Ectodermal cell (in vitro differentiated cells): ENCODE data around the gene SERPINE1.
A peak's percentile ranks its signal among the peaks of the same experiment; 100 is the strongest.

ENCODE experiments used
- H3K27ac ChIP-seq: 2 replicates; pipeline ENCODE4 v1.7.0; 2013; ENCODE audit warnings: mild to moderate bottlenecking, low read depth, low read length; ENCODE audit not compliant: insufficient read depth, poor library complexity, severe bottlenecking
- H3K27me3 ChIP-seq: 2 replicates; pipeline ENCODE4 v1.7.0; 2013; ENCODE audit warnings: mild to moderate bottlenecking, low read length; ENCODE audit not compliant: insufficient read depth, control insufficient read depth, poor library complexity, severe bottlenecking
- H3K36me3 ChIP-seq: one replicate; pipeline ENCODE4 v1.7.0; 2013; ENCODE audit warnings: low read length; ENCODE audit not compliant: control insufficient read depth, insufficient read depth
- H3K4me1 ChIP-seq: one replicate; pipeline ENCODE4 v1.7.0; 2013; ENCODE audit warnings: low read length; ENCODE audit not compliant: control insufficient read depth, insufficient read depth
- H3K4me3 ChIP-seq: 2 replicates; pipeline ENCODE4 v1.7.0; 2013; ENCODE audit warnings: low read depth, low read length, control low read depth; ENCODE audit not compliant: insufficient read depth
- H3K9me3 ChIP-seq: 2 replicates; pipeline ENCODE4 v1.7.0; 2013; ENCODE audit warnings: mild to moderate bottlenecking, low read length, moderate library complexity; ENCODE audit not compliant: control insufficient read depth
- WGBS, 2 experiments: methylation state at CpG; one replicate each; pipeline ENCODE4 v1.1.7; 2013; ENCODE audit warnings: missing lambda C conversion rate in 2 of 2; 5-methylcytosine and 5-hydroxymethylcytosine counted together

SERPINE1 gene

GRCh38 chr7:101179117-101179516 is 52.2 kb downstream of the SERPINE1 start:
- Histone ChIP-seq H3K9me3 (no peaks in the 10 kb centered on the region), H3K4me3 (peak overlapping the region; percentile 39), H3K27ac (no peak overlapping the region), H3K4me1 (peaks cover 13% of the 10 kb centered on the region), H3K36me3 (no peaks in the 10 kb centered on the region), H3K27me3 (peaks cover 74% of the 10 kb centered on the region)
- 1% methylated on average over 20 of the region's 20 CpGs for WGBS, 2 experiments

DNA sequence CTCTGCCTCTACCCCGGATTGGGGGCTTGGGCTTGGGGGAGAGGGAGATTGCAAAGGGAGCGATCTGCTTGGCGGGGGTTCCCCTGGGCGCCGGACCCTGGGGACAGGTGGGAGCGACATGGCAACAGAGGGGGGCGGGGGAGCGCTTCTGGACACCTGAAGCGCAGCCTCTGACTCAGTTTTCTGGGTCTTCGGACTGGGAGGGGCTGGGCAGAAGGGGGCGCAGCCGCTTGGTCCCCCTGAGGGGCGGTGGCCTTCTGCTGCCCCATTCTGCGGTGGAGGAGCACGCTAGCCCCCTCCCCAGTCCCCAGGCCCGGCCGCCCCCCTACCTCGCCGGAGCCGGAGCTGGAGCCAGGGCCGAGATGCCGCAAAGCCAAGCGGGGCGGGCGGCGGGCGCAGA is 52.8 kb downstream of the SERPINE1 start:
- H3K27ac ChIP-seq, result no peak overlapping the region
- WGBS, 2 experiments, result 0% methylated on average over 27 of the region's 27 CpGs

DNA sequence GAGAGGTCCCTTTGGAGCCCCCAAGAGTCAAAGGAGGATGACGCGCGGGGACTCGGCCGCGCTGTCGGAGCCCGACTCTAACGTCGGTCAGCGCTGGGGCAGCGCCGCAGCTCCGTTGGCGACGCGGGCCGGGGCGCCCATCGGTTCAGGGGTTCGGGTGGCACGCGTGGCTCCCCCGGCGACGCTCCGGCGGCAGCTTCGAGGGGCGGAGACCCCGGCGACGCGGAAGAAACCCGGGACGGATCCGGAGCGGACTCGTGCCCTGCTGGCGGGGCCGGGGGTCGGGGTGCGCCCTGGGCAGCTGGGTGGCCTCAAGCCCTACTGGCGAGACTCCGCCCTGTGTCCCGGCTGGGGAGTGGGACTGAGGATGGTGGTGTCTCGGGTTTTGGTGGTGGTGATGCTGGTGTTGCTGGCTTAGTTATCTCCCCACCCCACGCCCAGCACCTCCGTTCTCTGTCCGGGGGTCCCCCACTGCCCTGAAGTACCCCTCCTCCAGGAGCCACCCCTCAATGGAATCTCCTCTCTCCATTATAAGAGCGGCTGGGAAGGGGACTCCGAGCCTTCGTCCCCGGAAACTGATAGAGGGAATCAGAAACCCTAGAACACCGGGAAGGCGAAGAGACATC is 53.3 kb downstream of the SERPINE1 start, which contains the start of gene NAT16:
Gene NAT16, minus strand, starts transcription at position 164 of the 626 bp plus-strand sequence. CDS start 5,486 bp downstream, outside the sequence.
- H3K4me1 ChIP-seq, result peaks cover 13% of the 10 kb centered on the region
- no peaks in the 10 kb centered on the region for H3K9me3 ChIP-seq
- H3K36me3 ChIP-seq, result no peaks in the 10 kb centered on the region
- H3K27me3 ChIP-seq, result peaks cover 63% of the 10 kb centered on the region
- H3K27ac ChIP-seq, result no peak within 1 kb of the TSS
- peak within 1 kb of the TSS; percentile 39 for H3K4me3 ChIP-seq
- 9 to 10% methylated on average over 56 of the region's 56 CpGs for WGBS, 2 experiments

More for the DNA sequence above, 52.8 kb downstream of the SERPINE1 start:
- H3K27me3 ChIP-seq, result peaks cover 68% of the 10 kb centered on the region
- H3K9me3 ChIP-seq, result no peaks in the 10 kb centered on the region
- H3K36me3 ChIP-seq, result no peaks in the 10 kb centered on the region
- peaks cover 13% of the 10 kb centered on the region for H3K4me1 ChIP-seq
- H3K4me3 ChIP-seq, result peak overlapping the region; percentile 39

DNA sequence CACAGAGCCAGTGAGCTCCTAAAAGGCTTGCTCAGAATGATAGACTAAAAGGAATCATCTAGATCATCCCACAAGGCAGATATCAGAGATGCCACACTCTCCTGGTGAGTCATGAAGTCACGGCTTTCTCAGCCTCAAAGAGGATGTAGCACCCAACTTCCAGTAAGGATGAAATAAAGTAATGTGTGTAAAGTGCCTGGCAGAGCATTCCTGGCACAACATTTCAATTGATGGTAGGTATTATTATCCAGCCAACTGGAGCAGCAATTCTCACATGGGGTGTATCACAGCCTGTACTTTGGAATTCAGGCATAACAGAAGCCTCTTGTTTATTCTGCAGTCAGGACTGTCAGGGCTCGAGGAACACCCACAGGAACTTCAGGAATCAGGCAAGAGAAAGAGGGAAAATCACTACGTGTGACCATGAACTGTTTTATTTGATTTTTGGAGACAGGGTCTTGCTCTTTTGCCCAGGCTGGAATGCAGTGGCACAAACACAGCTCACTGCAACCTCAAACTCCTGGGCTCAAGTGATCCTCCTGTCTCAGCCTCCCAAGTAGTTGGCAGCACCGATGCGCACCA is 58.4 kb downstream of the SERPINE1 start:
- Histone ChIP-seq H3K27ac (no peak overlapping the region), H3K27me3 (peaks cover 14% of the 10 kb centered on the region), H3K36me3 (no peaks in the 10 kb centered on the region), H3K4me1 (peaks cover 2% of the 10 kb centered on the region), H3K4me3 (no peak overlapping the region), H3K9me3 (no peaks in the 10 kb centered on the region)
- WGBS, 2 experiments, result 76 to 80% methylated on average over 5 of the region's 5 CpGs

GRCh38 chr7:101186194-101186593 is 59.3 kb downstream of the SERPINE1 start:
- 93 to 96% methylated on average over 6 of the region's 6 CpGs for WGBS, 2 experiments
- Histone ChIP-seq H3K27ac (no peak overlapping the region), H3K4me1 (no peaks in the 10 kb centered on the region), H3K4me3 (no peak overlapping the region), H3K9me3 (no peaks in the 10 kb centered on the region), H3K36me3 (no peaks in the 10 kb centered on the region), H3K27me3 (peaks cover 6% of the 10 kb centered on the region)

DNA sequence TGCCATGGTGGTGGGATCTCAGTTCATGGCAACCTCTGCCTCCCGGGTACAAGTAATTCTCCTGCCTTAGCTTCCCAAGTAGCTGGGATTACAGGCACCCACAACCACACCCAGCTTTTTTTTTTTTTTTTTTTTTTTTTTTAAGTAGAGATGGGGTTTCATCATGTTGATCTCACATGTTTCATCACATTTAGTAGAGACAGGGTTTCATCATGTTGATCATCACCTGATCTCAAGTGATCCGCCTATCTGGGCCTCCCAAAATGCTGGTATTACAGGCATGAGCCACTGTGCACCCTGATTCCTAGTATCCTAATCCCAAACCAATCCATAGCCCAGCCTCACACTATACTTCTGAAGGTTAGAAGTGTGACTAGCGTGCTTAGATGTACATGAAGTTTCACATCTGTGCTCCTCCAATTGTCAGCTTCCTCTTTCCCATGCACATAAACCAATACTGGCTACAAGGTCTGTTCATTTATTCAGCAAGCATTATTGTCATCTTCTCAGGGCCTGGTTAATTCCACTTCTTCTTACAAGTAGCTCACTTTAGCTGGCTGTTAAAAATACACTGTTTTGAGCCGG is 60.0 kb downstream of the SERPINE1 start:
- Histone ChIP-seq H3K27ac (no peak overlapping the region), H3K9me3 (no peaks in the 10 kb centered on the region), H3K27me3 (peaks cover 3% of the 10 kb centered on the region), H3K4me1 (no peaks in the 10 kb centered on the region), H3K4me3 (no peak overlapping the region), H3K36me3 (no peaks in the 10 kb centered on the region)
- 91 to 95% methylated on average over 4 of the region's 4 CpGs for WGBS, 2 experiments
